ENCODE results near the gene EXOG. TPM values are rescaled to one million over a fixed set of nuclear protein-coding genes. Genes with fewer than 3 reads are reported as not detected.

Gene EXOG
- total RNA-seq, 1 experiment from 2014 or later = 13.7 TPM

DNA sequence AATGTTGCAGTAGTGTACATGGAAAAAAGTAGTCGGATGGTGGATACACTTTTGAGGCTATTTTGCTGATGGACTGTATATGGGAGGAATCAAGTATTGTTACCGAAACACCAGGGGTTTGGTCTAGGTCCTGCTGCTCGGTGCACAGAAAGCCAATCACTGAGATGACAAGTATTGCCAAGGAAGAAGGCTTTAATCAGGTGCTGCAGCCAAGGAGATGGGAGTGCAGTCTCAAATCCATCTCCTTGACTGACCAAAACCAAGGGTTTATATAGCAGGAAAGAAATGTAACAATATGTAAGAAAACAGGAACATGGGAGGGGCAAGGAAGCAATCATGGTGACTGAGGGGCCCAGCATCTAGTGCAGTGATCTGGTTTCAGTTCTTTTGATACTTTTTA lies 45.3 kb upstream of the EXOG start:
- H3K4me1 Mint-ChIP-seq = peaks cover 6% of the 10 kb centered on the region
- no peak for DNase-seq (ENCODE audit: low spot score)
- no peak for TF ChIP-seq KAT7 (CRISPR knock-in tag; IDR thresholded peaks at IDR 0.05; ENCODE audit: borderline replicate concordance)
- TF ChIP-seq, protein P1, sequence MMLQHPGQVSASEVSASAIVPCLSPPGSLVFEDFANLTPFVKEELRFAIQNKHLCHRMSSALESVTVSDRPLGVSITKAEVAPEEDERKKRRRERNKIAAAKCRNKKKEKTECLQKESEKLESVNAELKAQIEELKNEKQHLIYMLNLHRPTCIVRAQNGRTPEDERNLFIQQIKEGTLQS (CRISPR knock-in tag; conservative IDR thresholded peaks at IDR 0.05) = no peak
- TF ChIP-seq FOXJ3 (CRISPR knock-in tag; IDR thresholded peaks at IDR 0.05; ENCODE audit: borderline replicate concordance) = no peak
- no peak overlapping the region for H3K27ac Mint-ChIP-seq
- ChIA-PET POLR2A (no interaction called here), CTCF (no interaction called here)
- no peak for ATAC-seq
- peaks cover 6% of the 10 kb centered on the region for H3K36me3 Mint-ChIP-seq
- no peak overlapping the region for H3K4me3 Mint-ChIP-seq
- H3K9me3 Mint-ChIP-seq = peaks cover 24% of the 10 kb centered on the region
- no peaks in the 10 kb centered on the region; the same call in 1 of the 2 replicates for H3K27me3 Mint-ChIP-seq (ENCODE audit: low read depth)

DNA sequence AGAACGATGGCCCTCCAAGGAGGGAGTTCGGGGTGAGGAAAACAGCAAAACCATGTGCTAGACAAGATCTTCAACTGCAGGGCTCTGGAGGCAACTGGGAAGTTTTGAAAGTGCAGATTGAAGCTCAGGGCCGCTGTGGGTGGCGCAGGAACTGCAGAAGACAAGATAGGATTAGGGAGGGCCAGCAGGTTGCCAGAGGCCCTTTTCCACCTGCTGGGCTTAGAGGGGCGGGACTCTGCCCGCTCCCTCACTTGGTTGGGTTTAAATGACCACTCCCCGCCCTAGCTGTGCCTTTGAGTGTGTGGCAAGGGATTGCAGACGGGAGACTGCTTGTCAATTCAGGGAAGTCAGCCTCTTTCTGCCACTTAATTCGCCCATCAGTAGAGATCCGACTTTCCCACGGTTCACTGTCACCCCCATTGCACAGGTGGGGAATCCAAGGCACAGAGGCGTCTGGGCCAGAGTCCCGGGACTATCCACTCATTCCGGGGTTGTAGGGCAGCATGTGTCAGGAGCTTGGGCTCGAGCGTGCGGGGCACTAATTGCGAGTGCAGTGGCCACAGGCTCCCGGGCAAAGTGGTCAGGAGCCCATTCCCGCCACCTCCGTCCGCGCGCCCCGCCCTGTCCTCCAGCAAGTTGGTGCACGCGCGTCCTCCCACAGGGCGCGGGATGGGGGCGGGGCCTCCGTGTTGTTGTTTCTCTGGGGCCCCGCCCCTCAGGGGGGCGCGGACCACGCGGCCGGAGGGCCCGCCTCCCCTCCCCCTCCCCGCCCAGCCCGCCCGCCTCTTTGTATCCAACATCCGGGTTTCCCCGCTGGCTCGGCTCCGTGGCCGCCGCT lies 42.8 kb upstream of the EXOG start, which contains the start of gene ACVR2B:
Gene ACVR2B, plus strand, starts transcription at position 816 of the 838 bp plus-strand sequence. CDS start 433 bp downstream, outside the sequence.
- ATAC-seq (peak; percentile 74), DNase-seq (ENCODE audit: low spot score) (peak; percentile 82)
- CTCF ChIA-PET = interaction anchor here (1.4 to 1.6 kb wide), 4 partner anchors 26 to 456 kb away, joined by 3 to 20 read pairs (median 4); partner anchors contain the start of genes EXOG and XYLB
- H3K27ac Mint-ChIP-seq = peak within 1 kb of the TSS; percentile 98
- H3K4me1 Mint-ChIP-seq = peaks cover 31% of the 10 kb centered on the region
- H3K4me3 Mint-ChIP-seq = peak within 1 kb of the TSS; percentile 98
- H3K36me3 Mint-ChIP-seq = peaks cover 6% of the 10 kb centered on the region
- H3K27me3 Mint-ChIP-seq (ENCODE audit: low read depth) = no peaks in the 10 kb centered on the region; the same call in 1 of the 2 replicates
- peaks cover 13% of the 10 kb centered on the region for H3K9me3 Mint-ChIP-seq
- POLR2A ChIA-PET = interaction anchor here (1.0 kb wide), 1 partner anchor 106 kb away, joined by 7 read pairs; the partner anchor contains the start of gene XYLB
- TF ChIP-seq GABPB1 (CRISPR knock-in tag; IDR thresholded peaks at IDR 0.05) (0 out of 2 replicates have a peak, but pooled peaks have one; percentile 9), EMX1 (CRISPR knock-in tag; IDR thresholded peaks at IDR 0.05) (no peak), SP1 (CRISPR knock-in tag; conservative IDR thresholded peaks at IDR 0.05) (0 out of 2 replicates have a peak, but pooled peaks have one; percentile 30), ZNF416 (CRISPR knock-in tag; IDR thresholded peaks at IDR 0.05) (no peak), ETV6 (CRISPR knock-in tag; IDR thresholded peaks at IDR 0.05) (no peak), ZBTB21 (CRISPR knock-in tag; IDR thresholded peaks at IDR 0.05; ENCODE audit: borderline replicate concordance) (no peak), SMAD3 (CRISPR knock-in tag; IDR thresholded peaks at IDR 0.05; ENCODE audit: borderline replicate concordance) (no peak), NR3C1 (CRISPR knock-in tag; conservative IDR thresholded peaks at IDR 0.05; ENCODE audit: low read depth) (no peak), ELF4 (CRISPR knock-in tag; IDR thresholded peaks at IDR 0.05; ENCODE audit: low read depth) (no peak), NFE2L1 (CRISPR knock-in tag; IDR thresholded peaks at IDR 0.05) (no peak), HMGA2 (CRISPR knock-in tag; IDR thresholded peaks at IDR 0.05) (no peak), ZNF423 (CRISPR knock-in tag; IDR thresholded peaks at IDR 0.05) (0 out of 2 replicates have a peak, but pooled peaks have one; percentile 55), FOXJ3 (CRISPR knock-in tag; IDR thresholded peaks at IDR 0.05; ENCODE audit: borderline replicate concordance) (no peak), TEAD4 (CRISPR knock-in tag; IDR thresholded peaks at IDR 0.05) (no peak), ZNF671 (CRISPR knock-in tag; IDR thresholded peaks at IDR 0.05) (no peak), FOXK1 (CRISPR knock-in tag; IDR thresholded peaks at IDR 0.05) (peak; percentile 95), NFYB (CRISPR knock-in tag; conservative IDR thresholded peaks at IDR 0.05; ENCODE audit: low read depth) (no peak), TCF7 (CRISPR knock-in tag; IDR thresholded peaks at IDR 0.05; ENCODE audit: low read depth) (no peak), NR2C2 (CRISPR knock-in tag; IDR thresholded peaks at IDR 0.05) (no peak), ESRRA (CRISPR knock-in tag; IDR thresholded peaks at IDR 0.05; ENCODE audit: borderline replicate concordance) (no peak), SOX15 (CRISPR knock-in tag; IDR thresholded peaks at IDR 0.05) (no peak)
- TF ChIP-seq, protein P2, sequence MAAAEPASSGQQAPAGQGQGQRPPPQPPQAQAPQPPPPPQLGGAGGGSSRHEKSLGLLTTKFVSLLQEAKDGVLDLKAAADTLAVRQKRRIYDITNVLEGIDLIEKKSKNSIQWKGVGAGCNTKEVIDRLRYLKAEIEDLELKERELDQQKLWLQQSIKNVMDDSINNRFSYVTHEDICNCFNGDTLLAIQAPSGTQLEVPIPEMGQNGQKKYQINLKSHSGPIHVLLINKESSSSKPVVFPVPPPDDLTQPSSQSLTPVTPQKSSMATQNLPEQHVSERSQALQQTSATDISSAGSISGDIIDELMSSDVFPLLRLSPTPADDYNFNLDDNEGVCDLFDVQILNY (CRISPR knock-in tag; IDR thresholded peaks at IDR 0.05) = no peak
- TF ChIP-seq, protein P3, sequence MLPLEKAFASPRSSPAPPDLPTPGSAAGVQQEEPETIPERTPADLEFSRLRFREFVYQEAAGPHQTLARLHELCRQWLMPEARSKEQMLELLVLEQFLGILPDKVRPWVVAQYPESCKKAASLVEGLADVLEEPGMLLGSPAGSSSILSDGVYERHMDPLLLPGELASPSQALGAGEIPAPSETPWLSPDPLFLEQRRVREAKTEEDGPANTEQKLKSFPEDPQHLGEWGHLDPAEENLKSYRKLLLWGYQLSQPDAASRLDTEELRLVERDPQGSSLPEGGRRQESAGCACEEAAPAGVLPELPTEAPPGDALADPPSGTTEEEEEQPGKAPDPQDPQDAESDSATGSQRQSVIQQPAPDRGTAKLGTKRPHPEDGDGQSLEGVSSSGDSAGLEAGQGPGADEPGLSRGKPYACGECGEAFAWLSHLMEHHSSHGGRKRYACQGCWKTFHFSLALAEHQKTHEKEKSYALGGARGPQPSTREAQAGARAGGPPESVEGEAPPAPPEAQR (CRISPR knock-in tag; IDR thresholded peaks at IDR 0.05) = no peak
- TF ChIP-seq, protein P4, sequence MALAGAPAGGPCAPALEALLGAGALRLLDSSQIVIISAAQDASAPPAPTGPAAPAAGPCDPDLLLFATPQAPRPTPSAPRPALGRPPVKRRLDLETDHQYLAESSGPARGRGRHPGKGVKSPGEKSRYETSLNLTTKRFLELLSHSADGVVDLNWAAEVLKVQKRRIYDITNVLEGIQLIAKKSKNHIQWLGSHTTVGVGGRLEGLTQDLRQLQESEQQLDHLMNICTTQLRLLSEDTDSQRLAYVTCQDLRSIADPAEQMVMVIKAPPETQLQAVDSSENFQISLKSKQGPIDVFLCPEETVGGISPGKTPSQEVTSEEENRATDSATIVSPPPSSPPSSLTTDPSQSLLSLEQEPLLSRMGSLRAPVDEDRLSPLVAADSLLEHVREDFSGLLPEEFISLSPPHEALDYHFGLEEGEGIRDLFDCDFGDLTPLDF (CRISPR knock-in tag; IDR thresholded peaks at IDR 0.05) = no peak
- TF ChIP-seq, protein P5, sequence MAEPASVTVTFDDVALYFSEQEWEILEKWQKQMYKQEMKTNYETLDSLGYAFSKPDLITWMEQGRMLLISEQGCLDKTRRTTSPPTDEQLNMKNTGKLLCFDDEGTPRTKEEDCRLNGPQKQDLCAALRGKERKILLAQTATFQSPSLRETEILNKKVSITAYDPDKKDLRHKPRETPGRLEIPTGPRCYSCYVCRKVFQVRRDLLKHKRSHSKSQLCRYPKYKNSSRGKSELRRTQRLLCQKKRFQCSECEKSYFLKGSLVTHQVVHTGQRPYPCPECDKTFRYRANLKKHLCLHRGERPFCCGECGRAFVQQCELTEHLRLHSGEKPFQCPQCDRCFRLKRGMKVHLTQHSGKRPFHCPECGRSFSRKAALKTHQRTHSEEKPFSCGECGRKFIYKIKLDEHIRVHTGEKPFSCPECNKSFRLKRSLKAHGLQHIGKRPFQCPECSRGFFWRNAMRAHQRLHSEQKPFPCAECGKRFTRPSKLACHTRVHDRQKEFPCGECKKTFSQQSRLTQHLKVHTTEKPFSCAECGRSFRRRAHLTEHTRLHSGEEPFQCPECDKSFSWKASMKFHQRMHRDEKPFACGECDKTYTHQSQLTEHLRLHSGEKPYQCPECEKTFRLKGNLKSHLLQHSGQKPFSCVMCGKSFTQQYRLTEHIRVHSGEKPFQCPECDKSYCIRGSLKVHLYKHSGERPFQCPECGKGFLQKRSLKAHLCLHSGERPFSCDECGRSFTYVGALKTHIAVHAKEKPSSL (CRISPR knock-in tag; conservative IDR thresholded peaks at IDR 0.05) = no peak
- TF ChIP-seq, protein P6, sequence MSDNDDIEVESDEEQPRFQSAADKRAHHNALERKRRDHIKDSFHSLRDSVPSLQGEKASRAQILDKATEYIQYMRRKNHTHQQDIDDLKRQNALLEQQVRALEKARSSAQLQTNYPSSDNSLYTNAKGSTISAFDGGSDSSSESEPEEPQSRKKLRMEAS (CRISPR knock-in tag; IDR thresholded peaks at IDR 0.05) = peak; percentile 51; the same call in 1 of the 2 replicates

Data from WTC11 (cell line).